ENCODE data around the gene ILF2. TPM values are rescaled to one million over a fixed set of nuclear protein-coding genes. Genes with fewer than 3 reads are reported as not detected.

Gene ILF2
- polyA plus RNA-seq, 1 of the 3 experiments (the other 2 are of a cell fraction) = 189 TPM

GRCh38 chr1:153631047-153632022, 39.5 kb downstream of the ILF2 start (continued):
- no peak for TF ChIP-seq CTCF (IDR thresholded peaks at IDR 0.05)

- peaks cover 12% of the 10 kb centered on the region for H3F3A ChIP-seq (replicated peaks; ENCODE audit: insufficient read depth)
These were observed 40.4 kb downstream of the ILF2 start for GRCh38 chr1:153630384-153630783.

GRCh38 chr1:153629971-153630370, 40.8 kb downstream of the ILF2 start:
- no peak for DNase-seq
- 100% methylated on average over 1 of the region's 1 CpG for WGBS (ENCODE audit: low lambda C conversion rate)
- H3K9ac ChIP-seq = no peak overlapping the region
- H3K9me3 ChIP-seq = no peaks in the 10 kb centered on the region
- ChIA-PET CTCF (interaction anchor here (8.3 kb wide), 1 partner anchor 14 kb away, joined by 62 read pairs; the partner anchor contains the start of genes S100A14 and S100A16), POLR2A (no interaction called here)
- no peaks in the 10 kb centered on the region for H3K27me3 ChIP-seq (ENCODE audit: insufficient read depth)
- no peak overlapping the region for H3K4me2 ChIP-seq
- peaks cover 14% of the 10 kb centered on the region for H3K79me2 ChIP-seq (ENCODE audit: insufficient read depth)
- H4K20me1 ChIP-seq (ENCODE audit: insufficient read depth) = peaks cover 2% of the 10 kb centered on the region; the same call in 1 of the 2 replicates
- H3K4me1 ChIP-seq (ENCODE audit: control insufficient read depth in 1 of 2, insufficient read depth in 2 of 2, low read depth in 1 of 2, low read length in 1 of 2) = peaks cover 10 to 11% of the 10 kb centered on the region in 2 experiments; a peak in 2 of 4 replicates
- H3F3A ChIP-seq (replicated peaks; ENCODE audit: insufficient read depth) = peaks cover 12% of the 10 kb centered on the region
- H3K36me3 ChIP-seq (replicated peaks in 1 of 2; ENCODE audit: control insufficient read depth in 1 of 2, insufficient read depth in 2 of 2, low read length in 1 of 2) = no peaks in the 10 kb centered on the region
- H3K9me2 ChIP-seq = no peaks in the 10 kb centered on the region
- H2AFZ ChIP-seq (ENCODE audit: low read depth) = no peak overlapping the region
- no peak overlapping the region for H3K4me3 ChIP-seq (ENCODE audit: low read depth in 2 of 2, low read length in 1 of 2)
- no peak overlapping the region for H3K27ac ChIP-seq (ENCODE audit: low read depth in 2 of 2, low read length in 1 of 2)
- TF ChIP-seq JUND (IDR thresholded peaks at IDR 0.05) (no peak), GABPA (IDR thresholded peaks at IDR 0.05; ENCODE audit: low read depth) (no peak), EP300 (IDR thresholded peaks at IDR 0.05; ENCODE audit: borderline replicate concordance in 1 of 2, low read depth in 1 of 2, low read length in 1 of 2) (no peak), TAF1 (IDR thresholded peaks at IDR 0.05; ENCODE audit: borderline replicate concordance, low read depth, low read length) (no peak), IRF3 (IDR thresholded peaks at IDR 0.05; ENCODE audit: low read depth, low read length) (no peak), FOXJ3 (CRISPR knock-in tag; IDR thresholded peaks at IDR 0.05) (no peak), NFIC (IDR thresholded peaks at IDR 0.05; ENCODE audit: borderline replicate concordance) (no peak), GATA2 (CRISPR knock-in tag; IDR thresholded peaks at IDR 0.05) (no peak), EZH2phosphoT487 (IDR thresholded peaks at IDR 0.05; ENCODE audit: borderline replicate concordance, low read depth) (no peak), CTCF (IDR thresholded peaks at IDR 0.05) (no peak), FOXM1 (IDR thresholded peaks at IDR 0.05; ENCODE audit: low read depth) (no peak)

More at GRCh38 chr1:153630384-153630783, 40.4 kb downstream of the ILF2 start:
- H3K4me1 ChIP-seq (ENCODE audit: control insufficient read depth in 1 of 2, insufficient read depth in 2 of 2, low read depth in 1 of 2, low read length in 1 of 2) = peaks cover 10 to 11% of the 10 kb centered on the region in 2 experiments; a peak in 2 of 4 replicates
- 93% methylated on average over 7 of the region's 7 CpGs for WGBS (ENCODE audit: low lambda C conversion rate)
- no peaks in the 10 kb centered on the region for H3K9me2 ChIP-seq
- peaks cover 3% of the 10 kb centered on the region; the same call in 1 of the 2 replicates for H4K20me1 ChIP-seq (ENCODE audit: insufficient read depth)
- no peak for DNase-seq
- no peaks in the 10 kb centered on the region for H3K27me3 ChIP-seq (ENCODE audit: insufficient read depth)
- H3K36me3 ChIP-seq (replicated peaks in 1 of 2; ENCODE audit: control insufficient read depth in 1 of 2, insufficient read depth in 2 of 2, low read length in 1 of 2) = peaks cover 0 to under 1% of the 10 kb centered on the region in 2 experiments
- no peak overlapping the region for H3K27ac ChIP-seq (ENCODE audit: low read depth in 2 of 2, low read length in 1 of 2)
- no peak overlapping the region for H2AFZ ChIP-seq (ENCODE audit: low read depth)
- ChIA-PET POLR2A (no interaction called here), CTCF (interaction anchor here (0.6 to 8.3 kb wide), 2 partner anchors 15 to 119 kb away, joined by 3 to 62 read pairs; partner anchors contain the start of genes S100A14 and S100A16)
- peaks cover 18% of the 10 kb centered on the region for H3K79me2 ChIP-seq (ENCODE audit: insufficient read depth)
- H3K4me2 ChIP-seq = no peak overlapping the region
- H3K9me3 ChIP-seq = no peaks in the 10 kb centered on the region
- no peak for TF ChIP-seq USF1 (IDR thresholded peaks at IDR 0.05; ENCODE audit: borderline replicate concordance, low read depth)
- TF ChIP-seq MXI1 (IDR thresholded peaks at IDR 0.05; ENCODE audit: low read depth, low read length) = no peak
- no peak for TF ChIP-seq MEF2A (IDR thresholded peaks at IDR 0.05; ENCODE audit: borderline replicate concordance, low read depth)
- TF ChIP-seq EZH2phosphoT487 (IDR thresholded peaks at IDR 0.05; ENCODE audit: borderline replicate concordance, low read depth) = no peak
- TF ChIP-seq FOXM1 (IDR thresholded peaks at IDR 0.05; ENCODE audit: low read depth) = no peak
- no peak for TF ChIP-seq GABPA (IDR thresholded peaks at IDR 0.05; ENCODE audit: low read depth)
- TF ChIP-seq SMC3 (IDR thresholded peaks at IDR 0.05; ENCODE audit: low read depth, low read length) = no peak
- no peak for TF ChIP-seq YY1 (IDR thresholded peaks at IDR 0.05; ENCODE audit: low read depth)
- no peak for TF ChIP-seq RFX5 (IDR thresholded peaks at IDR 0.05; ENCODE audit: low read length)
- TF ChIP-seq NRF1 (IDR thresholded peaks at IDR 0.05; ENCODE audit: low read depth, low read length) = no peak
- TF ChIP-seq EP300 (IDR thresholded peaks at IDR 0.05; ENCODE audit: borderline replicate concordance in 1 of 2, low read depth in 1 of 2, low read length in 1 of 2) = no peak
- no peak for TF ChIP-seq ELF1 (IDR thresholded peaks at IDR 0.05)
- no peak for TF ChIP-seq JUND (IDR thresholded peaks at IDR 0.05)
- TF ChIP-seq TCF12 (IDR thresholded peaks at IDR 0.05) = no peak
- H3K4me3 ChIP-seq (ENCODE audit: low read depth in 2 of 2, low read length in 1 of 2) = no peak overlapping the region
- H3K9ac ChIP-seq = no peak overlapping the region

Data from SK-N-SH (cell line).